Tibial nerve (tissue), 3 donors: ENCODE results near the gene WDR48.

Source experiments
- CTCF ChIP-seq, 5 experiments: fragments of 200-600 bp in 3 of 5; fragments of 450-650 bp in 2 of 5; sonication (generic) in 3 of 5; IDR thresholded peaks; one replicate each; pipeline ENCODE4 v1.5.1; 2016 to 2019; ENCODE audit warnings: antibody characterized with exemption in 5 of 5, mild to moderate bottlenecking in 3 of 5, moderate library complexity in 2 of 5
- POLR2A ChIP-seq, 2 donors: fragments of 450-650 bp; IDR thresholded peaks; one replicate each; pipeline ENCODE4 v1.6.1; 2017; ENCODE audit warnings: antibody characterized with exemption in 2 of 2, mild to moderate bottlenecking in 2 of 2, moderate library complexity in 2 of 2

DNA sequence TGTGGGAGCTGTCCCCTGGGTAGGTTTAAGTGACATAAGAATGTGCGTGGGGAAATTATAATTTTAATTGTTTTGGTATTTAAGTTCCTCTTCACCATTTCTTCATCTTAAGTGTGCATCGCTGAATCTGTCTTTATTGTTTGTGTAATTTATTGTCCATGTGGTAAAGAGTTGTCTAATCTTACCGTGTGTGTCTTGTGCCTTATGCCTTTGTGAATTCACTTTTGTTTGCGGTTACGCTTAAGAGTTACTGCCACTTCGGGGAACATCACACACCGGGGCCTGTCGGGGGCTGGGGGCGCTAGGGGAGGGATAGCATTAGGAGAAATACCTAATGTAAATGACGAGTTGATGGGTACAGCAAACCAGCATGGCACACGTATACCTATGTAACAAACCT, 767 bp downstream of the WDR48 start:
- TF ChIP-seq CTCF (IDR thresholded peaks at IDR 0.05) (no peak), POLR2A (IDR thresholded peaks at IDR 0.05) (no peak)
